ENCODE results near the gene EYA4.

Gene EYA4

GRCh38 chr6:133428295-133428694 is 187.1 kb downstream of the EYA4 start:
- DNase-seq (ENCODE audit: low read depth): no peak
- no peak overlapping the region for H3K4me3 ChIP-seq (ENCODE audit: low read depth, low read length)
- TF ChIP-seq CTCF (IDR thresholded peaks at IDR 0.05; ENCODE audit: low read depth, low read length, missing control alignments): no peak

GRCh38 chr6:133430530-133430929 is 189.4 kb downstream of the EYA4 start:
- DNase-seq (ENCODE audit: low read depth): no peak
- no peak for TF ChIP-seq CTCF (IDR thresholded peaks at IDR 0.05; ENCODE audit: low read depth, low read length, missing control alignments)
- no peak overlapping the region for H3K4me3 ChIP-seq (ENCODE audit: low read depth, low read length)

- TF ChIP-seq CTCF (IDR thresholded peaks at IDR 0.05; ENCODE audit: low read depth, low read length, missing control alignments): no peak
These were observed 189.9 kb downstream of the EYA4 start for GRCh38 chr6:133431031-133431430.

GRCh38 chr6:133432021-133432989 is 191.1 kb downstream of the EYA4 start:
- TF ChIP-seq CTCF (IDR thresholded peaks at IDR 0.05; ENCODE audit: low read depth, low read length, missing control alignments): no peak
- H3K4me3 ChIP-seq (ENCODE audit: low read depth, low read length): no peak overlapping the region
- no peak for DNase-seq (ENCODE audit: low read depth)

More at GRCh38 chr6:133431031-133431430, 189.9 kb downstream of the EYA4 start:
- no peak overlapping the region for H3K4me3 ChIP-seq (ENCODE audit: low read depth, low read length)
- DNase-seq (ENCODE audit: low read depth): no peak

- no peak for TF ChIP-seq CTCF (IDR thresholded peaks at IDR 0.05; ENCODE audit: low read depth, low read length, missing control alignments)
- DNase-seq (ENCODE audit: low read depth): no peak
- H3K4me3 ChIP-seq (ENCODE audit: low read depth, low read length): no peak overlapping the region
These were observed 194.0 kb downstream of the EYA4 start for GRCh38 chr6:133435065-133435728.

- TF ChIP-seq CTCF (IDR thresholded peaks at IDR 0.05; ENCODE audit: low read depth, low read length, missing control alignments): no peak
- H3K4me3 ChIP-seq (ENCODE audit: low read depth, low read length): no peak overlapping the region
- DNase-seq (ENCODE audit: low read depth): no peak
These were observed 195.5 kb downstream of the EYA4 start for GRCh38 chr6:133436652-133437051.

Data from GM12864 (cell line).